Esophagus (tissue), 2 donors: ENCODE data around the gene SKIL. TPM values are rescaled to one million over a fixed set of nuclear protein-coding genes. Genes with fewer than 3 reads are reported as not detected.

ENCODE experiments used
- H3K27ac ChIP-seq, 2 donors: one replicate each; pipeline ENCODE4 v1.5.1; 2013; ENCODE audit warnings: low read depth in 2 of 2, mild to moderate bottlenecking in 2 of 2, inconsistent platforms in 1 of 2, low read length in 1 of 2, moderate library complexity in 1 of 2
- H3K27me3 ChIP-seq, 2 donors: one replicate each; pipeline ENCODE4 v1.6.1; 2013; ENCODE audit warnings: low read length in 2 of 2, control low read depth in 1 of 2, mild to moderate bottlenecking in 1 of 2; ENCODE audit not compliant: insufficient read depth in 2 of 2, control insufficient read depth in 1 of 2
- H3K36me3 ChIP-seq, 2 donors: one replicate each; pipeline ENCODE4 v1.6.1; 2013; ENCODE audit warnings: low read length in 1 of 2; ENCODE audit not compliant: control insufficient read depth in 2 of 2, insufficient read depth in 2 of 2
- H3K4me1 ChIP-seq, 2 donors: one replicate each; pipeline ENCODE4 v1.6.1; 2013; ENCODE audit warnings: low read length in 1 of 2; ENCODE audit not compliant: control insufficient read depth in 2 of 2, insufficient read depth in 2 of 2
- H3K4me3 ChIP-seq, 2 donors: one replicate each; pipeline ENCODE4 v1.5.1; 2013; ENCODE audit warnings: low read length in 2 of 2, mild to moderate bottlenecking in 2 of 2, low read depth in 1 of 2, moderate library complexity in 1 of 2
- H3K9me3 ChIP-seq, 2 donors: one replicate each; pipeline ENCODE4 v1.6.1; 2013; ENCODE audit warnings: mild to moderate bottlenecking in 2 of 2, low read depth in 1 of 2, low read length in 1 of 2, moderate library complexity in 1 of 2; ENCODE audit not compliant: control insufficient read depth in 2 of 2, insufficient read depth in 1 of 2
- WGBS, 2 donors: extraction: QIAGEN DNeasy Blood & Tissue Kit; methylation state at CpG; one replicate each; pipeline ENCODE4 v1.1.7; 2013; 5-methylcytosine and 5-hydroxymethylcytosine counted together
- polyA plus RNA-seq, 2 donors: library from polyadenylated mRNA; stranded (reverse); fragments of 200-250 nt; gene quantifications; one replicate each; pipeline ENCODE4 v1.2.3, GENCODE V29; 2013
- donor health status: healthy with polysubstance abuse.
- donor health status: Bipolar disorder and iron deficiency.

Gene SKIL, protein sequence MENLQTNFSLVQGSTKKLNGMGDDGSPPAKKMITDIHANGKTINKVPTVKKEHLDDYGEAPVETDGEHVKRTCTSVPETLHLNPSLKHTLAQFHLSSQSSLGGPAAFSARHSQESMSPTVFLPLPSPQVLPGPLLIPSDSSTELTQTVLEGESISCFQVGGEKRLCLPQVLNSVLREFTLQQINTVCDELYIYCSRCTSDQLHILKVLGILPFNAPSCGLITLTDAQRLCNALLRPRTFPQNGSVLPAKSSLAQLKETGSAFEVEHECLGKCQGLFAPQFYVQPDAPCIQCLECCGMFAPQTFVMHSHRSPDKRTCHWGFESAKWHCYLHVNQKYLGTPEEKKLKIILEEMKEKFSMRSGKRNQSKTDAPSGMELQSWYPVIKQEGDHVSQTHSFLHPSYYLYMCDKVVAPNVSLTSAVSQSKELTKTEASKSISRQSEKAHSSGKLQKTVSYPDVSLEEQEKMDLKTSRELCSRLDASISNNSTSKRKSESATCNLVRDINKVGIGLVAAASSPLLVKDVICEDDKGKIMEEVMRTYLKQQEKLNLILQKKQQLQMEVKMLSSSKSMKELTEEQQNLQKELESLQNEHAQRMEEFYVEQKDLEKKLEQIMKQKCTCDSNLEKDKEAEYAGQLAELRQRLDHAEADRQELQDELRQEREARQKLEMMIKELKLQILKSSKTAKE
- polyA plus RNA-seq, result 1 to 10 TPM; 5.1 to 9.5 TPM

DNA sequence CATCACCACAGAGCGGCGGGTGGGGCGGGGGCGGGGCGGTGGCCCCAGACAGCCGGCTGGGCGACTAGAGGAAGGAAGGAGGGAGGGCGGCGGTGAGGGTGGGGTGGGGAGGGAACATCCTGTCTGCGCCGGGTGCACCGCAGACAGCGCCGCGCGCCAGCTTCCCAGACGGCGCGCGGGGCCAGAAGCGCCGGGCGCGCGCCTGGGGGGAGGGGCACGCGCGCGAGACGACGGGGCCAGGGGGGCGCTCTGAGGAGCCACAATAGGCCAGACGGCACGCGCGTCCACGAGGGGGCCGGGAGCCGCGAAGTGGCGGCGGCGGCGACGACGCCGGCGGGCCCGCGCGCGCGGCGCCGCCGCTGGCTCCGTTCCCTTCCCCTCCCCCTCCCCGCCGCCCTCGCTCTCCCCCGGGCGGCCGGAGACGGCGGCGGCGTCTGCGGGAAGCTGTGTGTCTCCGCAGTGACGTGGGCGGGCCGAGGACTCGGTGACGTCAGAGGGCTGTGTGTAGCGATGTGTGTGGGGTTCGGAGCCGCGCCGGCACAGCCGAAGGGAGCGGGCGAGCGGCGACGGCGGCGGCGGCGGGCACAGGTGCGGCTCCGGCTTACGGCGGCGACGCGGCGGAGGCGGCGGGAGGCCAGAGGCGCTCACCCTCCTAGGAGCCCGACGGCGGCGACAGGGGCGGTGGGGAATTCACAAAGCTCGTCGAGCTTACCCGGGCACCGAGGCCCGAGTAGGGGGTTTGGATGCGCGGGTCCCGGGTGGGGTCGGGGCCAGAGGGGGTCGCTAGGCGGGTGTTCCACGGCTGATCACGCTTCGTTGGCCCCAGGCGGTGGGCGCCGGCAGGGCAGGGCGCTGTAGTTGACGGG is at the start of gene SKIL:
Gene SKIL, plus strand, starts transcription at position 540 of the 866 bp plus-strand sequence. CDS start 2,617 bp downstream, outside the sequence.
- H3K27ac ChIP-seq, result peak within 1 kb of the TSS; percentile 99 to 100
- no peaks in the 10 kb centered on the region for H3K9me3 ChIP-seq
- WGBS, 2 donors, result 0 to 1% methylated on average over 78 to 124 of the region's 124 CpGs
- peaks cover 0 to 6% of the 10 kb centered on the region in 2 donors for H3K36me3 ChIP-seq
- peak within 1 kb of the TSS; percentile 82 to 88 for H3K4me3 ChIP-seq
- no peaks in the 10 kb centered on the region for H3K27me3 ChIP-seq
- H3K4me1 ChIP-seq, result peaks cover 2 to 3% of the 10 kb centered on the region in 2 donors

DNA sequence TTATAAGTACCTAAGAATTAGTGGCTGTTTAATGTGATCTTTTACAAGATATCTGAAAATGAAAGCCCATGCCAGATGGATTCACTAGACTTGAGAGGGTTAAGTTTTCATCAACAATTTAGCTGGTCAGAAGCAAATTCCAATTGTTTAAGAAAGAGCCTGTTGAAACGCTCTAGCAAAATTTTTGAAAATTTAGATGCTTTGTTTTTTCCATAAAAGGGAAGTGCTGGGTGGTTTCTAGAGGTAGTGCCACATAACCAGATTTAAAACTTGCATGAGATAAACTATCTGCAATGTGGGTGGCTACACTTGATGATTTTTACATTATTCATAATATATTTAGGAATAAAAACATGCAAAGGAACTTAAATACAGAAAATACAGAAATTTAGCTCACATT is 48.5 kb upstream of the SKIL start:
- no peaks in the 10 kb centered on the region for H3K36me3 ChIP-seq
- H3K9me3 ChIP-seq, result no peaks in the 10 kb centered on the region
- no peak overlapping the region for H3K27ac ChIP-seq
- no peak overlapping the region for H3K4me3 ChIP-seq
- 46 to 51% methylated on average over 1 of the region's 1 CpG for WGBS, 2 donors
- H3K4me1 ChIP-seq, result no peaks in the 10 kb centered on the region
- no peaks in the 10 kb centered on the region for H3K27me3 ChIP-seq

DNA sequence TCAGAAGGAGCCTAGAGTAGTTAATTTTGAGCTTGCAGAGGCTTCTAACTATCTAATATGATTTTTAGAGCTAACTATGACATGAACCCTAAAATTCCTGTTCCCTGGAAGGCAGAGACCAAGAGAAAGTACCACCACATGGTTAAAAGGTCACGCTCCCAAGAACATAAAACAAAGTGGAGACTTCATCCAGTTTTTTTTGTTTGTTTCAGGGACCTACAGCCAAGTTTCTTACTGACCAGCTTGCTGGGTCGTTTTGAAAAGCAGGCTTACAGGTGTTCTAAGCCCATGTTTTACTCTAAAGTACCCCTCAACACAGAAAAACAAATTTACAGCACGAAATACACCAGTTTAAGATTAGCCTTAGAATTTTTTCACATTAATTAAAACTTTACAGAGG is 39.6 kb upstream of the SKIL start:
- no peak overlapping the region for H3K4me3 ChIP-seq
- H3K27me3 ChIP-seq, result no peaks in the 10 kb centered on the region
- 73 to 75% methylated on average over 3 of the region's 3 CpGs for WGBS, 2 donors
- no peaks in the 10 kb centered on the region for H3K36me3 ChIP-seq
- no peaks in the 10 kb centered on the region for H3K9me3 ChIP-seq
- H3K4me1 ChIP-seq, result no peaks in the 10 kb centered on the region
- H3K27ac ChIP-seq, result no peak overlapping the region

DNA sequence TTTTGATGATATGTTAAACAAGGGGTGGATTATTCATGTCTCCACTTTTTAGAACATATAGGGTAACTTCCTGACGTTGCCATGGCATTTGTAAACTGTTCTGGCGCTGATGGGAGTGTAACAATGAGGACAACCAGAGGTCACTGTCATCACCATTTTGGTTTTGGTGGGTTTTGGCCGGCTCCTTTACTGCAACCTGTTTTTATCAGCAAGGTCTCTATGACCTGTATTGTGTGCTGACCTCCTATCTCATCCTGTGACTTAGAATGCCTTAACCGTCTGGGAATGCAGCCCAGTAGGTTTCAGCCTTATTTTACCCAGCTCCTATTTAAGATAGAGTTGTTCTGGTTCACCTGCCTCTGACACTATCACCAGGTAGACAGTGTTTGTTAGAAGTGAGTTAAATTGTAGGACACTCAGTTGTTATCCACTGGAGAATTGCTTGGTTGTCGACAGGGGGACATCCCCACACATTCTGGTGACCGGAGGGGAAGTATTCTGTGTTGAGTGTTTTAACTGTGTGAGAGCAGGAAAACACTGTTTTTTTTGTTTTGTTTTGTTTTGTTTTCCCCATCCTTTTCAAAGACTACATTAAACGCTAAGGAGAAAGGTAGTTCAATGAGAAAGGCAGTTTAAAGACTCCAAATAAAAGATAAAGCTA is 36.9 kb upstream of the SKIL start:
- H3K27ac ChIP-seq, result no peak overlapping the region
- 60 to 73% methylated on average over 7 of the region's 7 CpGs for WGBS, 2 donors

GRCh38 chr3:170321321-170322034 is 36.0 kb upstream of the SKIL start:
- WGBS, 2 donors, result 85 to 90% methylated on average over 11 of the region's 11 CpGs
- Histone ChIP-seq H3K27ac (no peak overlapping the region), H3K9me3 (no peaks in the 10 kb centered on the region), H3K4me1 (no peaks in the 10 kb centered on the region), H3K36me3 (no peaks in the 10 kb centered on the region), H3K27me3 (no peaks in the 10 kb centered on the region), H3K4me3 (no peak overlapping the region)

More for the DNA sequence above, 36.9 kb upstream of the SKIL start:
- no peaks in the 10 kb centered on the region for H3K9me3 ChIP-seq
- no peak overlapping the region for H3K4me3 ChIP-seq
- H3K36me3 ChIP-seq, result no peaks in the 10 kb centered on the region
- H3K4me1 ChIP-seq, result no peaks in the 10 kb centered on the region
- no peaks in the 10 kb centered on the region for H3K27me3 ChIP-seq

- no peak overlapping the region for H3K27ac ChIP-seq
- no peaks in the 10 kb centered on the region for H3K9me3 ChIP-seq
- WGBS, 2 donors, result 72 to 75% methylated on average over 10 of the region's 10 CpGs
- no peaks in the 10 kb centered on the region for H3K27me3 ChIP-seq
- no peaks in the 10 kb centered on the region for H3K36me3 ChIP-seq
- no peak overlapping the region for H3K4me3 ChIP-seq
- no peaks in the 10 kb centered on the region for H3K4me1 ChIP-seq
Measured at GRCh38 chr3:170322566-170323269, 34.8 kb upstream of the SKIL start.

- Histone ChIP-seq H3K27ac (no peak overlapping the region), H3K36me3 (no peaks in the 10 kb centered on the region)
Measured at GRCh38 chr3:170323331-170323730, 34.2 kb upstream of the SKIL start.

DNA sequence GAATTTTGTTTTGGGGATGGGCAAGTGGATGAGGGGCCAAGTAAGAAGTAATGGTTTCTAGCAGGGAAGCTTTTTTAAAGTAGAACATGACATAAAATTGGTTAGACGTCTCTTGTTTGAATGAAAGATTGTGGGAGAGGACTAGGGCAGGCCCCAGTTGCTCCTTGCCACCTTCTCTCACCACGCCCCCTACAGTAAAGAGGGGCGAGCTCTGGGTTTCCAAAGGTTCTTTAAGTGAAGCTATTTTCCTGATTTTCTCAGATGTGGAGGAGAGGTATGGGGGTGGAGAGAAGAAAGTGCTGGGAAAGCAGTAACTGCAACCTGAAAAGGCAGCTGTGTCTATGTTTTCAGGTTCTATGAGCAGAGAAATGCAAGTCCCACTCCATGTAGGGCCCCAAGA is 32.6 kb upstream of the SKIL start:
- no peaks in the 10 kb centered on the region for H3K4me1 ChIP-seq
- H3K27ac ChIP-seq, result no peak overlapping the region

More at GRCh38 chr3:170323331-170323730, 34.2 kb upstream of the SKIL start:
- Histone ChIP-seq H3K27me3 (no peaks in the 10 kb centered on the region), H3K9me3 (peaks cover 0 to 2% of the 10 kb centered on the region in 2 donors), H3K4me1 (no peaks in the 10 kb centered on the region), H3K4me3 (no peak overlapping the region)
- 80 to 91% methylated on average over 6 of the region's 6 CpGs for WGBS, 2 donors

More for the DNA sequence above, 32.6 kb upstream of the SKIL start:
- 79 to 84% methylated on average over 3 of the region's 3 CpGs for WGBS, 2 donors
- Histone ChIP-seq H3K9me3 (peaks cover 0 to 2% of the 10 kb centered on the region in 2 donors), H3K4me3 (no peak overlapping the region), H3K36me3 (no peaks in the 10 kb centered on the region), H3K27me3 (no peaks in the 10 kb centered on the region)
